Measurements from ENCODE around the gene PLA2G4B. TPM values are rescaled to one million over a fixed set of nuclear protein-coding genes. Genes with fewer than 3 reads are reported as not detected.

PLA2G4B gene
- total and polyA plus RNA-seq, 4 donors = 5.7 to 13.0 (median 10.6) TPM

- H3K27ac ChIP-seq (ENCODE audit: low read depth in 1 of 2, low read length in 1 of 2) = no peak overlapping the region
- H3K9ac ChIP-seq (ENCODE audit: insufficient read depth in 1 of 2, low read length in 2 of 2) = no peak overlapping the region
- 91 to 95% methylated on average over 3 of the region's 3 CpGs for WGBS, 2 donors
Observed at GRCh38 chr15:41790169-41790568, 48.5 kb upstream of the PLA2G4B start.

GRCh38 chr15:41790756-41791546 is 47.7 kb upstream of the PLA2G4B start:
- whole genome bisulfite sequencing, 2 donors = 26 to 35% methylated on average over 5 of the region's 5 CpGs
- Histone ChIP-seq H3K4me3 (no peak overlapping the region), H3K36me3 (ENCODE audit: control insufficient read depth in 4 of 4, insufficient read depth in 4 of 4, low read length in 4 of 4) (no peaks in the 10 kb centered on the region), H3K27ac (ENCODE audit: low read depth in 1 of 2, low read length in 1 of 2) (peak overlapping the region; percentile 48 to 89), H3K9me3 (ENCODE audit: control insufficient read depth in 4 of 4, insufficient read depth in 3 of 4, low read length in 3 of 4) (no peaks in the 10 kb centered on the region), H3K9ac (ENCODE audit: insufficient read depth in 1 of 2, low read length in 2 of 2) (no peak overlapping the region), H3K27me3 (ENCODE audit: control insufficient read depth in 3 of 3, insufficient read depth in 3 of 3, low read length in 2 of 3) (no peaks in the 10 kb centered on the region), H3K4me1 (ENCODE audit: control insufficient read depth in 5 of 5, insufficient read depth in 5 of 5, low read length in 5 of 5) (peaks cover 2 to 30% (median 16%) of the 10 kb centered on the region in 5 donors)
- ATAC-seq (ENCODE audit: insufficient read depth, low FRiP score) (peak; percentile 69), DNase-seq (peak in 2 of 3 donors; percentile 26 to 44)
- no peak for TF ChIP-seq CTCF (IDR thresholded peaks at IDR 0.05; ENCODE audit: control extremely low read depth, extremely low read depth)

More at GRCh38 chr15:41790169-41790568, 48.5 kb upstream of the PLA2G4B start:
- no peak for TF ChIP-seq CTCF (IDR thresholded peaks at IDR 0.05; ENCODE audit: control extremely low read depth, extremely low read depth)
- Histone ChIP-seq H3K4me1 (ENCODE audit: control insufficient read depth in 5 of 5, insufficient read depth in 5 of 5, low read length in 5 of 5) (peaks cover 0 to 30% (median 15%) of the 10 kb centered on the region in 5 donors), H3K27me3 (ENCODE audit: control insufficient read depth in 3 of 3, insufficient read depth in 3 of 3, low read length in 2 of 3) (no peaks in the 10 kb centered on the region), H3K4me3 (no peak overlapping the region), H3K9me3 (ENCODE audit: control insufficient read depth in 4 of 4, insufficient read depth in 3 of 4, low read length in 3 of 4) (no peaks in the 10 kb centered on the region), H3K36me3 (ENCODE audit: control insufficient read depth in 4 of 4, insufficient read depth in 4 of 4, low read length in 4 of 4) (no peaks in the 10 kb centered on the region)
- ATAC-seq (ENCODE audit: insufficient read depth, low FRiP score) = no peak
- DNase-seq = no peak

GRCh38 chr15:41791547-41791937 is 47.1 kb upstream of the PLA2G4B start:
- WGBS, 2 donors = 82 to 86% methylated on average over 4 of the region's 4 CpGs
- H3K4me1 ChIP-seq (ENCODE audit: control insufficient read depth in 5 of 5, insufficient read depth in 5 of 5, low read length in 5 of 5) = peaks cover 8 to 30% (median 19%) of the 10 kb centered on the region in 5 donors
- H3K27me3 ChIP-seq (ENCODE audit: control insufficient read depth in 3 of 3, insufficient read depth in 3 of 3, low read length in 2 of 3) = no peaks in the 10 kb centered on the region
- no peak overlapping the region for H3K4me3 ChIP-seq
- no peaks in the 10 kb centered on the region for H3K36me3 ChIP-seq (ENCODE audit: control insufficient read depth in 4 of 4, insufficient read depth in 4 of 4, low read length in 4 of 4)
- no peak for TF ChIP-seq CTCF (IDR thresholded peaks at IDR 0.05; ENCODE audit: control extremely low read depth, extremely low read depth)
- peak overlapping the region; percentile 48 to 82 for H3K27ac ChIP-seq (ENCODE audit: low read depth in 1 of 2, low read length in 1 of 2)
- DNase-seq (no peak), ATAC-seq (ENCODE audit: insufficient read depth, low FRiP score) (no peak)
- H3K9ac ChIP-seq (ENCODE audit: insufficient read depth in 1 of 2, low read length in 2 of 2) = no peak overlapping the region
- H3K9me3 ChIP-seq (ENCODE audit: control insufficient read depth in 4 of 4, insufficient read depth in 3 of 4, low read length in 3 of 4) = no peaks in the 10 kb centered on the region

Measured in lung (tissue), 12 donors.